ENCODE measurements around the gene RETN. TPM values are rescaled to one million over a fixed set of nuclear protein-coding genes. Genes with fewer than 3 reads are reported as not detected.

The RETN gene
- total RNA-seq, 1 experiment from 2014 or later = not detected

DNA sequence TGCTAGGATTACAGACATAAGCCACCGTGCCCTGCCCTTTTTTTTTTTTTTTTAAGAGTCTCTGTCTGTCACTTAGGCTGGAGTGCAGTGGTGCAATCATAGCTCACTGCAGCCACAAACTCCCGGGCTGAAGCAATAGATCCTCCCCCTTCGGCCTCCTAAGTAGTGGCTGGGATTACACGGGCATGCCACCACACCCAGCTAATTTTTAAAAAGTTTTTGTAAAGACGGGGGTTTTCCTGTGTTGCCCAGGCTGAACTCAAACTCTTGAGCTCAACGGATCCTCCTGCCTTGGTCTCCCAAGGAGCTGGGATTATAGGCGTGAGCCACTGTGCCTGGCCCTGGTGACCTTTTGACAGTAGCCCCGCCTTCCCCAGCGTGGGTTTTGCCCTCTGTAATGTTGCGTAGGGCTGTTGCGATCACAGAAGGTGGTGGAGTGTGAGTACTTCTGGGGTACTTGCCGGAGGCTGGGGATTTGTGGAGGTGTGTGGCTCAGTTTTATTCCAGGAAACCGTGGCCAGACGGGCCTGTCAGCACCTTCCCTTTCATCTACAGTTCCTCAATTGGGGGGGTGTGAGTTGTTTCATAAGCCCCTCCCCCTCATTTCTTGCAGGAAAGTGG is 11.6 kb upstream of the RETN start:
- no TSS peak for BruUV-seq (replicated peaks)
- CTCF ChIA-PET = no interaction called here
- ATAC-seq (no peak), DNase-seq (ENCODE audit: low read depth, low spot score) (no peak)
- Histone ChIP-seq H3K36me3 (ENCODE audit: control insufficient read depth, insufficient read depth, low read length) (no peaks in the 10 kb centered on the region), H3K4me1 (ENCODE audit: control insufficient read depth, insufficient read depth, low read length) (no peaks in the 10 kb centered on the region), H3K9me3 (ENCODE audit: control insufficient read depth, insufficient read depth, low read depth, low read length) (no peaks in the 10 kb centered on the region), H3K4me3 (ENCODE audit: low read depth in 2 of 2, low read length in 2 of 2) (no peak overlapping the region), H3K27me3 (ENCODE audit: control insufficient read depth, insufficient read depth, low read length) (no peaks in the 10 kb centered on the region), H3K27ac (ENCODE audit: low read length) (no peak overlapping the region)
- POLR2A ChIA-PET = no interaction called here
- TF ChIP-seq, protein P1, sequence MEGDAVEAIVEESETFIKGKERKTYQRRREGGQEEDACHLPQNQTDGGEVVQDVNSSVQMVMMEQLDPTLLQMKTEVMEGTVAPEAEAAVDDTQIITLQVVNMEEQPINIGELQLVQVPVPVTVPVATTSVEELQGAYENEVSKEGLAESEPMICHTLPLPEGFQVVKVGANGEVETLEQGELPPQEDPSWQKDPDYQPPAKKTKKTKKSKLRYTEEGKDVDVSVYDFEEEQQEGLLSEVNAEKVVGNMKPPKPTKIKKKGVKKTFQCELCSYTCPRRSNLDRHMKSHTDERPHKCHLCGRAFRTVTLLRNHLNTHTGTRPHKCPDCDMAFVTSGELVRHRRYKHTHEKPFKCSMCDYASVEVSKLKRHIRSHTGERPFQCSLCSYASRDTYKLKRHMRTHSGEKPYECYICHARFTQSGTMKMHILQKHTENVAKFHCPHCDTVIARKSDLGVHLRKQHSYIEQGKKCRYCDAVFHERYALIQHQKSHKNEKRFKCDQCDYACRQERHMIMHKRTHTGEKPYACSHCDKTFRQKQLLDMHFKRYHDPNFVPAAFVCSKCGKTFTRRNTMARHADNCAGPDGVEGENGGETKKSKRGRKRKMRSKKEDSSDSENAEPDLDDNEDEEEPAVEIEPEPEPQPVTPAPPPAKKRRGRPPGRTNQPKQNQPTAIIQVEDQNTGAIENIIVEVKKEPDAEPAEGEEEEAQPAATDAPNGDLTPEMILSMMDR (IDR thresholded peaks at IDR 0.05) = no peak
- no peak for TF ChIP-seq TCF7L2 (IDR thresholded peaks at IDR 0.05; ENCODE audit: low read depth, low read length)
- TF ChIP-seq REST (IDR thresholded peaks at IDR 0.05; ENCODE audit: insufficient read depth in 1 of 2, low read depth in 2 of 2, low read length in 1 of 2) = no peak
- no peak for TF ChIP-seq SIN3A (IDR thresholded peaks at IDR 0.05; ENCODE audit: borderline replicate concordance, insufficient read depth, low read depth, low read length)
- TF ChIP-seq POLR2AphosphoS5 (IDR thresholded peaks at IDR 0.05; ENCODE audit: low read depth, low read length) = no peak
- intact Hi-C loops (cut with micrococcal nuclease; ENCODE audit: unreplicated experiment) = no loop called here
- in situ Hi-C loops (cut with HindIII; ENCODE audit: low pct_unique_long_range_greater_than_20kb, low sequenced_read_pairs) = no loop called here

DNA sequence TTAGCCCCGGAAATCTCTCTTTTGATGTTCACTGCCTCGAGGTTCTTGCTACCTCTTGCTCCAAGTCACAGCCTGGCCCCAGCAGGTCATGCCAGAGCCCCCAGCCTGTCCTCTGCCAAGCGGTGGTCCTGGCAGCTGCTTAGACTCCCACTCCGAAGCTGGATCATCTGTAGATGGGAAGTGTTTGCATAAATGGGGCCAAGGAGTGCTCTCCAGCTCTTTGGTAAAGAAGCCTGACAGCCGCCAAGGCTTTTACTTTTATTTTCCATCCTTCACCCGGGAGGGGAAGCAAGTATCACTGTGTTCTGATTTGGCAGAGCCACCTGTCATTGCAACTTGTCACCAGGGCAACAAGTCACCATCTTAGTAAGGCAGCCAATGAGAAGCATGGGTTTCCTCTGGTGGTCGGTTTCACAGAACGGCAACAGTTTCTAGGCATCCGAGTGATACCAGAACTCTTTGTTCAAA is 10.6 kb upstream of the RETN start:
- DNase-seq (ENCODE audit: low read depth, low spot score) = no peak
- TF ChIP-seq TCF7L2 (IDR thresholded peaks at IDR 0.05; ENCODE audit: low read depth, low read length) (no peak), POLR2AphosphoS5 (IDR thresholded peaks at IDR 0.05; ENCODE audit: low read depth, low read length) (no peak), SIN3A (IDR thresholded peaks at IDR 0.05; ENCODE audit: borderline replicate concordance, insufficient read depth, low read depth, low read length) (no peak), REST (IDR thresholded peaks at IDR 0.05; ENCODE audit: insufficient read depth in 1 of 2, low read depth in 2 of 2, low read length in 1 of 2) (no peak)
- TF ChIP-seq, protein P1 (IDR thresholded peaks at IDR 0.05) = no peak
- Histone ChIP-seq H3K9me3 (ENCODE audit: control insufficient read depth, insufficient read depth, low read depth, low read length) (no peaks in the 10 kb centered on the region), H3K27me3 (ENCODE audit: control insufficient read depth, insufficient read depth, low read length) (no peaks in the 10 kb centered on the region), H3K27ac (ENCODE audit: low read length) (no peak overlapping the region), H3K4me1 (ENCODE audit: control insufficient read depth, insufficient read depth, low read length) (no peaks in the 10 kb centered on the region), H3K36me3 (ENCODE audit: control insufficient read depth, insufficient read depth, low read length) (no peaks in the 10 kb centered on the region), H3K4me3 (ENCODE audit: low read depth in 2 of 2, low read length in 2 of 2) (no peak overlapping the region)
- CTCF ChIA-PET = interaction anchor here (0.6 kb wide), 2 partner anchors 10 to 141 kb away, joined by 3 to 11 read pairs; no protein-coding TSS in a partner anchor
- ATAC-seq = no peak
- intact Hi-C loops (cut with micrococcal nuclease; ENCODE audit: unreplicated experiment) (no loop called here), in situ Hi-C loops (cut with HindIII; ENCODE audit: low pct_unique_long_range_greater_than_20kb, low sequenced_read_pairs) (no loop called here)
- POLR2A ChIA-PET = interaction anchor here (0.6 kb wide), 1 partner anchor 428 kb away, joined by 5 read pairs; no protein-coding TSS in a partner anchor
- BruUV-seq (replicated peaks) = no TSS peak
